ENCODE results near the gene STARD3.

Gene STARD3

DNA sequence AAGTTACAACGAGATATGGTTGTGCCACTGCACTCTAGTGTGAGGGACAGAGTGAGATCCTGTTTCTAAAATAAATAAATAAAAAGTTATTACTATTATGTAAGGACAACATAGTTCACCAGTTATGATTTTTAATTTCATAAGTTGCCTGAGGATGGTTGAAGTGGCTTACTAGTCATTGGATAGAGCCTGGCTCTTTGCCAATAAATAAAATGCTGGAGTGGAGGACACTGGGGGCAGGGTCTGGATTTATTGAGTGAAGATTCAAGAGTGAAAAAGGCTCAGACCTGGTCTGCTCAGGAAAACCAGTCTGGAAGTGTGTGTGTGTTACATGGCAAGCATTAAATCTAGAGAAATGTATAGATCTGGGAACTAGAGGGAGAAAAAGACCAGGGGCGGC is 2.1 kb downstream of the STARD3 start:
- DNase-seq (ENCODE audit: low read depth in 2 of 2): no peak

- no peak for DNase-seq (ENCODE audit: low read depth in 2 of 2)
Measured at GRCh38 chr17:39639566-39640458, 2.9 kb downstream of the STARD3 start.

DNA sequence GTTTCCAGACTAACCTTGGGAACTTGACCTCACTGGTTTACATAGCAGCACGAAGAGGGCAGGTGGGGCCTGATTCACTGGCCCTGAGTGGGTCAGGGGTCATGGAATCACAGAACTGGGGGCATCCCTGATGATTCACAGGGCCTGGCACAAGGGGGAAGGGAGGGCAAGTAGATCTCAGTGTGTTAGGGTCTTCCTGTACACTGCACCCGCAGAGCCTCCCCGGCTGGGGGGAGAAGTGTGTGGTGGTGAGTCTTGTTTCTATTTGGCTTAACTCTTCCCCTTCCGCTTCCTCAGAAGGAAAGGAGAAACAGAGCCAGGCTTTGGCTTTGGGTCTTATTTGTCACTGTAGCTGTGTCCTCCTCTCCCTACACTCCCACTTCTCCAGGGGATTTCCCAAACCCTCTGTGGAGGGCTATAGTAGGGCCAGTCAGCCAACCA is 3.7 kb downstream of the STARD3 start:
- no peak for DNase-seq (ENCODE audit: low read depth in 2 of 2)

DNA sequence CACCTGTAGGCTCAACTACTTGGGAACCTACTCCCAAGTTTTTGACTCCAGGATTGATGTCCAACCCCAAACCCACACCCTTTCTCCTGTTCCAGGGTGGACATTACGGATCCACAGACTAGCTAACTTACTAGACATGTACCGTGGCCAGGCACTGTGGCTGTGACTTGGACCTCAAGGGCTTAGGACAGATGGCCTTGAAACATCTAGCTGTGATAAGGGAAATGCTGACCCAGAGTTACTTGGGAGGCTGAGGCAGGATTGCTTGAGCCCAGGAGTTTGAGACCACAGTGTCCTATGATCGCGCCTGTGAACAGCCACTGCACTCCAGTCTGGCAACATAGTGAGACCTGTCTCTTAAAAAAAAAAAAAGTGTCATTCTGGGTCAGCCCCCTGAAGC is 4.2 kb downstream of the STARD3 start:
- no peak for DNase-seq (ENCODE audit: low read depth in 2 of 2)

- DNase-seq (ENCODE audit: low read depth in 2 of 2): no peak
Measured at GRCh38 chr17:39641883-39642282, 4.9 kb downstream of the STARD3 start.

GRCh38 chr17:39642291-39643074 is 5.5 kb downstream of the STARD3 start:
- DNase-seq (ENCODE audit: low read depth in 2 of 2): no peak

DNA sequence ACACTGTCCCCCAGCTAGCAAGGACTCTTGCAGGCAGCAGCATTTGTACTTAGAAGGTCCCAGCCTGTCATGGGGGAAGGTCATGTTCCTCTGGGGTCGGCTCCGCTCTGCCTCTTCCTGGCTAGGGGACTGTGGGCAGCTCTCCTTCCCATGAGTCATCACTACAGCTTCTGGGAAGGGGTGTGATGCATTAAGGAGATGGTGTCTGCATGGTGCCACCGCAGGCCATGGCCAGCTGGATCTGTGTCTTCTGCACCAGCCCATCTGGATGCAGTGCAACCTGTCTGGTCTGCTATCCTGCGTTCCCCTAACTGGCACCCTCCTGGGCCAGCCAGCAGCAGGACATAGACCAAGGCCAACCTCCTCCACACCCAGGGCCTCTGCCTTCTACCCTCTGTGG is 6.3 kb downstream of the STARD3 start:
- no peak for DNase-seq (ENCODE audit: low read depth in 2 of 2)

DNA sequence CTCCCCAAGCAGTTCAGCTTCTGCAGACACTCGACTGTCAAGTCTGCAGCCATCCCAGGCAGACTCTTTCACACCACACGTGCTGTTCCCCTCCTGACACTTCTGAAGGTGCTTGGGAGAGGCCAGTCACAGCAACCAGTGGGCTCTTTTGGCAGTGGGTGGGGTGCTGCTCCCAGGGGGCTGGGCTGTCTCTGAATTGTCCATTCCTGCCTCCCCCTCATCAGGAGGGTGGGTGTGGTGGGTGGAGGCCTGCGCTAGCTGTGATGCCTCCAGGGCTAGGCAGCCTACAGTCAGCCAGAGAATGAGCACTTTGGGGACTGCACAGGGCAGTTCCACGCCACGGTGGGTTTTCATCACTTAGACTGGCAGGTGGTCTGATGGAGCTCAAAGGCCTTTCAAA is 10.3 kb downstream of the STARD3 start:
- DNase-seq (ENCODE audit: low read depth in 2 of 2): no peak

DNA sequence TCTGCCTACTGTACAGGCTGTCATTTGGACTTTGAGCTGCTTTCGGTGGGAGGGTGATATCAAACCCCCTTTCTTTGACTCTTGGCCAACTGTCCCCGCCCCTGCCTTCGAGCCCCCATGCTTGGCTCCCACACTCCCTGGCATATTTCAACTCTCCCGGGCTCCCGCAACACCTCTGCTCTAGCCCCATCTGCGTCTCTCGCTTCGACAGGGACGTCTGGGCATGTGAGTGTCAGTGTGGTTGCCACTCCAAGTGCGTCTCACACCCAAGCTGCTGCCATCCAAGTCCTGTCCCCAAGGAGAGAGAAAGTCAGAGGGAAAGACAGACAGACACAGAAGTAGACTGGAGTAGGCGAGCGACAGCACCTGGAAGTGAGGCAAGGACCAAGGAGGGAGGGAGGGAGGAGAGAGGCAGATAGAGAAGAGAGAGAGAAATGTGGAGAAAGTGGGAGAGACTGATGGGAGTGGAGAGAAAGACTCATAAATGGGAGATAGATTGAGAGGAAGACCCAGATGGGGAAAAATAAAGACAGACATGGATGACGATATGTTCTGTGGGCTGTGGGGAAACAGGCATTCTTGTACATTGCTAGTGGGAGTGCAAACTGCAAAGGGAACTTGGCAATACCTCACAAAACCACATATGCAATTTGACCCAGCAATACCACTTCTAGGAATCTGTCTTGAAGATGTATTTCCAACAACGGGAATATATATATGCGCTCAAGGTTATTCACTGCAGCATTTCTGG is 11.8 kb downstream of the STARD3 start:
- DNase-seq (ENCODE audit: low read depth in 2 of 2): no peak

DNA sequence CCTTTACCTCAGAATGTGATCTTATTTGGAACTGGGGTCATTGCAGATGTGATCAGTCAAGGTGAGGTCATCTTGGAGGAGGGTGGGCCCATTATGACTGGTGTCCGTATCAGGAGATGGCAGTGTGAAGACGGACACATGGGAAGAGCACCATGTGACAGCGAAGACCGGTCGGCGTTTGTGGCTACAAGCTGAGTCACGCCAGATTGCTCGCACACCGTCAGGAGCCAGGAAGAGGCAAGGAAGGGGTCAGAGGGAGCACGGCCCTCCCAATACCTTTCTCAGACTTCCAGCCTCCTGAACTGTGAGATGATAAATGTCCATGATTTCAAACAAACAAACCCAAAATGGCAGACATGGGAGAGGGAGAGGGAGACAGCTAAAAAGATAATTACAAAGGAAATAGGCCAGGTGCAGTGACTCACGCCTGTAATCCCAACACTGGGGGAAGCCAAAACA is 13.2 kb downstream of the STARD3 start:
- no peak for DNase-seq (ENCODE audit: low read depth in 2 of 2)

GRCh38 chr17:39651923-39652586 is 15.1 kb downstream of the STARD3 start:
- no peak for DNase-seq (ENCODE audit: low read depth in 2 of 2)

DNA sequence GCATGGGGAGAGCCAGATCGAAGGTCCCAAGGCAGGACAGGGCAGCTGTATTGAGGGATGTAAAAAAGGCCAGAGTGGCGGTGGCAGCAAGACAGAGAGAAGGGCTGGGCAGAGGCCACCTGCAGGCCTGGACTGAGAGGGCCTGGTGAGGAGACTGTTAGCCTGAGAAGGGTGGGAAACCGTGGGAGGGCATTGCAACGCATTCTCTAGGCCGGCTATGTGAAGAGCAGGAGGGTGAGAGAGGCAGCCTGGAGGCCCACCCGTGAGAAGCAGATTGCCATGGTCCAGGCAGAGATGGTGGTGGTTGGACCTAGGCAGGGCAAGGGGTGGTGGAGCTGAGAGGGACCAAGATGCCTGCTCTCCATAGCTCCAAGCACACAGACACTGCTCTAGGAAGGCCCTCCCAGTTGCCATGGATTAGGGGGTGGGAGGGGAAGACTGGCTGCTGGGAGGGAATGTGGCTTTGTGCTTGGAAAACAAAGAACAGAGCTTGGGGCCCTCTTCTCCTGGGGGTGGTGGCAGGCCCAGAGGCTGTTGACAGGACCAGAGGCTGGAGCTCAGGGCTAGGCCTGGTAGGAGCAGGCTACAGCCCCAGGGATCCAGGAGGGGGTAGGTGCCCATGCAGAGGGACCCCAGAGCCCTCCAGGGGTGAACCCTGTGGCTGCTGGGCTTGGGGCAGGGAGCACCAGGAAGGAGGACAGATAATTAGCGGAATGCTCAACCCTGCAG is 15.8 kb downstream of the STARD3 start:
- DNase-seq (ENCODE audit: low read depth in 2 of 2): no peak

DNA sequence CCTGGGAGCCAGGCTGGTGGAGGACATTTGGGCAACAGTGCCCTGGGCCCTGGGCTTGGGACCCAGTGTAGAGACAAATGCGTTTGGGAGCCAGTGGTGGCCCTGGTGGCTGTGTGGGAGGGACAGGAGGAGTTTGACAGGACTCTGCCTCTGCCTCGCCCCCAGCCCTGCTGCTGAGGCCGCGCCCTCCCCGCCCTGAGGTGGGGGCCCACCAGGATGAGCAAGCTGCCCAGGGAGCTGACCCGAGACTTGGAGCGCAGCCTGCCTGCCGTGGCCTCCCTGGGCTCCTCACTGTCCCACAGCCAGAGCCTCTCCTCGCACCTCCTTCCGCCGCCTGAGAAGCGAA is 16.3 kb downstream of the STARD3 start:
- DNase-seq (ENCODE audit: low read depth in 2 of 2): no peak

DNA sequence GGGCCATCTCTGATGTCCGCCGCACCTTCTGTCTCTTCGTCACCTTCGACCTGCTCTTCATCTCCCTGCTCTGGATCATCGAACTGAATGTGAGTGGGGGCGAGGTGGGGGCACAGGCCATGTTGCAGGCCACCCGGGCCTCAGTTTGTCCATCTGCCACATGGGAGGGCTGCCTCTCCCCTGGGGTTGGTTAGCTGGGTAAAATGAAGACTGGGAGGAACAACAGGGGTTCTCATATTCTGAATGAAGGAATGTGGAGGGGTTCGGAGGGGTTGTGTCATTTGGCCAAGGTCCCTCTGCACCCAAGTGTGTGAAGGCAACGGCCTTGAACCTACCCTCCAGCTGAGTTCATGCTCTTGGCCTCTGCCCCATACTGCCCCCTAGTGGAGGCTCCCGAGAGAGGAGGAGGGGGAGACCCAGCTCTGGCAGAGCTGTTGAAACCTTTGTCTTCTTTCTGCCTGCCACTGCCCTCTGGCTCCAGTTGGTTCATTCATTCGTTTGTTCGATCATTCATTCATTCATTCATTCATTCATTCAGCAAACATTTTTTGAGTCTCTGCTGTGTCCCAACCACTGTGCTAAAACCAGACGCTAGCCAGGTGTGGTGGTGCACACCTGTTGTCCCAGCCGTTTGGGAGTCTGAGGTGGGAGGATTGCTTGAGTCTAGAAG is 16.9 kb downstream of the STARD3 start:
- DNase-seq (ENCODE audit: low read depth in 2 of 2): peak; percentile 50 to 54

GRCh38 chr17:39655105-39655504 is 18.2 kb downstream of the STARD3 start:
- DNase-seq (ENCODE audit: low read depth in 2 of 2): no peak

GRCh38 chr17:39658346-39658745 is 21.4 kb downstream of the STARD3 start:
- DNase-seq (ENCODE audit: low read depth in 2 of 2): no peak

- DNase-seq (ENCODE audit: low read depth in 2 of 2): no peak
Measured at GRCh38 chr17:39658760-39659159, 21.8 kb downstream of the STARD3 start.

GRCh38 chr17:39659279-39660010 is 22.5 kb downstream of the STARD3 start:
- DNase-seq (ENCODE audit: low read depth in 2 of 2): no peak

DNA sequence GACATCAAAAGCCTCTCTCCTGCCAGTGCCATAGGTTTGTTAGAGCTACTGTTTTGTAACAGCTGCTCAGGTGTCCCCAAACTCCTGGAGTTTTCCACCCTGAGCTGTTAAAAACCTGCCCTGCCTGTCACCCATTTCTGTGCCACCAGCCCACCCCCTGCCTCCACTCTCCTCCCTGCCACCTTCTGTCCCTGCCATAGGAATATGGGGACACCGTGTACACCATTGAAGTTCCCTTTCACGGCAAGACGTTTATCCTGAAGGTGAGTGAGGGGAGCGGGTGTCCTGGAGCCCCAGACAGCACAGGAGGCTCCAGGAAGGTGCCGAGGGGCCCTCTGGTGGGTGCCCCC is 23.0 kb downstream of the STARD3 start:
- DNase-seq (ENCODE audit: low read depth in 2 of 2): no peak
